COLO829 (cell line): ENCODE measurements around the gene TYR.
"Not testable (repeated sequence)": the region's sequence is repeated elsewhere in the genome, so short reads cannot be mapped to it uniquely, and the experiment has no call there.

Source experiments
- DNase-seq: peaks from one replicate; pipeline ENCODE4 v3.0.0; 2012; ENCODE audit warnings: low spot score

Gene TYR

GRCh38 chr11:89177691-89178231 is at the start of gene TYR:
TSS of gene TYR (plus strand) at chr11:89177875. CDS start at chr11:89177954, 79 bp downstream.
- peak; percentile 45 for DNase-seq

GRCh38 chr11:89136606-89137005 is 41.1 kb upstream of the TYR start:
- DNase-seq = no peak

DNA sequence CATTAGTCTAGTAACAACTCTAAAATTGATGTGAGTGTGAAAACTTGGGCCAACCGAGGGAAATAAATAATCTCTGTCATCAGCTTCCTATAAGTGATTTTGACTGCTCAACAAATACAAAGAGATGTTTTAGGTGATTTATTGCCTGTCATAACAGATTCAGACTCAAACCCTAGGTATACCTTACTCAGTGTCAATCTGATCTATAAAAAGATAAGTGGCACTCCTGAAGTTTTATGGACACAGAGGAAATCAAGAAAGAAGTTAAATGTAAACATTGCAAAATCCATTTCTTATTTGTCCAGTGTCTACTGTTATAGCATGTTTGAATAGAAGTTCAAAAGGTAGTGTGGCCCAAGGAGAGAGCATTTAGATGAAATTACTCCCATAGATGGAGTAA is 30.4 kb upstream of the TYR start:
- no peak for DNase-seq

DNA sequence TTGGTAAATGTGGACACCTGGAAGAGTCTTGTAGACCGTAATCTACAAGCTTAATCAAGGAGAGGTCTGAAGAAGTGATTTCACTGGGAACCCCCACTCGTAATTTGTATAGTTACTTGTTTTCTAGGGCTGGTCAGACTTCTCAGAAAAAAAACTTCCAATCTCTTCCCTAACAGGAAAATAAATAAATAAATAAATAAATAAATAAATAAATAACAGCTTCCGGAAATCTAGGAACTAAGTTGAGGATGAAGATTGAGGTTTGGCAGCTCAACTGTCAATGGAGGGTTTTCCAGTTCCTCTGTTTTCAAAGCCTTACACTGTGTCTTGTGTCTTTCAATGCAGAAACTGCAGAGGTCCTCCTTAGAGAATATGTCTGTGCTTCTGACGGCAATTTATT is 17.7 kb upstream of the TYR start:
- no peak for DNase-seq

GRCh38 chr11:89161949-89162348 is 15.7 kb upstream of the TYR start:
- no peak for DNase-seq

GRCh38 chr11:89163686-89164085 is 14.0 kb upstream of the TYR start:
- DNase-seq = no peak

GRCh38 chr11:89168396-89168795 is 9.3 kb upstream of the TYR start:
- DNase-seq = peak; percentile 59

- DNase-seq = peak; percentile 66
These were observed 1.9 kb upstream of the TYR start for GRCh38 chr11:89175796-89176195.

DNA sequence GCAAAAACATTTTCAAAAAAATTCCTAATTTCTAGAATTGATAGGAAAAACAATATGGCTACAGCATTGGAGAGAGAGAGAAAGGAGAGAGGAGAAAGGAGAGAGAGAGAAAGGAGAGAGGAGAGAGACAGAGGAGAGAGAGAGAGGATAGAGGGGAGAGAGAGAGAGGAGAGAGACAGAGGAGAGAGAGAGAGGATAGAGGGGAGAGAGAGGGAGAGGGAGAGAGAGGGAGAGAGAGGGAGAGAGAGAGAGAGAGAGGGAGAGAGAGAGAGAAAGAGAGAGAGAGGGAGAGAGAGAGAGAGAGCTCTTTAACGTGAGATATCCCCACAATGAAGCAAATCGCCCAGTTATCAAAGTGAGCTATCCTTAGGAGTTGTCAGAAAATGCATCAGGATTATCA is 737 bp upstream of the TYR start:
- no peak for DNase-seq

GRCh38 chr11:89181111-89181510 is 3.4 kb downstream of the TYR start:
- no peak for DNase-seq

- peak; percentile 31 for DNase-seq
These were observed 5.3 kb downstream of the TYR start for GRCh38 chr11:89182773-89183518.

DNA sequence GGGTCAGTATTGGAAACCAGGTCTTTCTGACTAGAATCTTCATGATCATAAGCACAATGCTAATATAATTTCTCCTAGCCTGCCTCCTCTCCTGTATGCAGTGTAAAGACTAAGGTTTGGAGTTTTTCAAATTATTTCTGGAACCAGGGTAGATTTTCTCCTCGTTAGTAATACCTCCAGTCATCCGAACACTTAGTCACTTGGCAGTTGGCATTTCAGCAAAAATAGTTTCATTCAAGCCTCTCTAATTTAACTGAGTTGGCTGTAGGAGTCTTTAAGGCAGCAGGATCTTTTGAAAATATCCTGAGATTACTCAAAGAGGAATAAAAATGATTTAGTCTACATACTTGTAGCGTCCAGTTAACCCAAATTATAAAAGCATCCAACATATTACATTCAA is 6.3 kb downstream of the TYR start:
- DNase-seq = no peak

DNA sequence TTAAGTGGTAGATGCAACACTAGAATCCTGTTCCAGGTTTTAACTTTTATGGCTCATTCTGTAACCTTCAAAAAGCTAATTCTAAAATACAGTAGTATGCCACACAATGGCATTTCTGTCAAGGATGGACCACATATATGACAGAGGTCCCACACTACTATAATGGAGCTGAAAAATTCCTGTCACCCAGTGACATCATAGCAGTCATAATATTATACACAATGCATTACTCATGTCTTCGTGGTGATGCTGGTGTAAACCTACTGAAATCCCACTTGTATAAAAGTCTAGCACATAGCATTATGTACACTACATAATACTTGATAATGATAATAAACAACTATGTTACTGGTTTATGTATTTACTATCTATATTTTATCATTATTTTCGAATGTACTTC is 12.1 kb downstream of the TYR start:
- DNase-seq = no peak

GRCh38 chr11:89201138-89201537 is 23.5 kb downstream of the TYR start:
- DNase-seq = no peak

DNA sequence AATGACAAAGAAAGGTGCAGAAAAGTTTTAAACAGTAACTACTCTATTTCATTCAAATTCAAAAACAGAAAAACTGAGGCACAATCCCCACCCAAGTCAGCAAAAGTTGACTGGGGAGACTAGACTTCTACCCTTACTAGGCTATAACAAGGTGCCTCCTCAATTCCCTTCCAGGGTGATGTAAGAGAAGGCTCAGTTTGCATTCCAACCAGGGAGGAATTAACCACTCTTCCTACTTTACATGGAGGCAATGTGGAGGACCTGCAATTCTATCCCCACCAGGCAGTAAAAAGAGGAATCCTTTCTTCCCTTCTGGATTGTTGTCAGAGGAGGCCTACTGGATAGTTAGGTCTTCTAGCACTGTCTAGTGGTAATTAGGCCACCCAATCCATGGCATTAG is 26.1 kb downstream of the TYR start:
- no peak for DNase-seq

- no peak for DNase-seq
These were observed 27.7 kb downstream of the TYR start for GRCh38 chr11:89205378-89205777.

DNA sequence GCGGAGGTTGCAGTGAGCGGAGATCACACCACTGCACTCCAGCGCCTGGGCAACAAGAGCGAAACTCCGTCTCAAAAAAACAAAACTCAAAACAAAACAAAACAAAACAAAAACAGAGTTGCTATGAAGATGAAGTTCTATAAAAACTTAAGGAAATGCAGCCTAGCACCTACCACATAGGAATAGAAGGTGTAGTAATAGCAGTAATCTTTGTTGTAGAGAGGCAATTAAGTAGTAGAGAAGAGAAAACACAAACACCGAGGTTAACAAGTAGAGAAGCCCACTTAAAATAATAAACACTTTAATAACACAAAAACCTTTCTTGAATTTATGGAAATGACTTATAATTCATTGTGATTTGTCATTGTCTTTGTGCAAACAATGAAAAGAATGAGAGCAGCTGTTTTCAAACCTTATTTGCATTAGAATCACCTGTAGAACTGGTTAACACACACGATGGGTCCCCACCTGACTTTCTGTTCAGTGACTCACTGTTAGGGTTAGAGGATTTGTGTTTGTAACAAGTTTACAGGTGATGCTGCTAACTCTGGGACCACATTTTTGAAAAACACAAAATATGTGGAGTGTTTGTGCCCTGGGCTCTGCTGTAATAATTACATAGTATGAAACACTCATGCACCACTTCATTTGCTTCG is 43.1 kb downstream of the TYR start:
- no peak for DNase-seq

DNA sequence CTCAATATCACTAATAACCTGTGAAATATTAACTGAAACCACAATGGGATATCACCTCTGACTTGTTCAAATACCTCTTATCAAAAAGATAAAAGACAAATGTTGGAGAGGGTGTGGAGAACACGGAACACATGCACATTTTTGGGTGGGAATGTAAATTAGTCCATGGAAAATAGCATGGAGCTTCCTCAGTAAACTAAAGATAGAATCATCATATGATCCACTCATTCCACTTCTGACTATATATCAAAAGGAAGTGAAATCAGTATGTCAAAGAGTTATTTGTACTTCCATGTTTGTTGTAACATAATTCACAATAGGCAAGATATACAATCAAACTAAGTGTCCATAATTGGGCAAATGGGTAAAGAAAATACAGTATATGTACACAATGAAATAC is 57.4 kb downstream of the TYR start:
- DNase-seq = peak; percentile 12

- no peak for DNase-seq
These were observed 58.3 kb downstream of the TYR start for GRCh38 chr11:89235976-89236375.

DNA sequence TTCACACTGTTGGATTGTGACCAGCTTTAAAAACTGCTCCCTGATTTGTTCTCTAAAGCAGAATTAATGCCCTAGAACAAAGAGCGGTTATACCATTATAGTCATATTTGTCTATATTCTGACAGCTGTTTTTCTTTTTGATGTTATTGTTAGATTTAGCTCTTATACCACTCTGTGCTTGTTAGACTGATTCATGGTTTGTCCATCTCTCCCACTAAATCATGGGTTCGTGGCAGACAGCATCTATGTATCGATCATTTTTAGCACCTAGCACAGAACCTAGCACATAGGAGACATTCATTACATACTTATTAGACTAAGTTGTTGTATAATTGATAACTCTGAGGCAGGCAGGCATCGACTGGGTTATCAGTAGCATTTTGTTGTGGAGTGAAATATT is 69.3 kb downstream of the TYR start:
- DNase-seq = not testable (repeated sequence)

- DNase-seq = peak; percentile 8
These were observed 71.5 kb downstream of the TYR start for GRCh38 chr11:89249196-89249595.

GRCh38 chr11:89261483-89261882 is 83.8 kb downstream of the TYR start:
- not testable (repeated sequence) for DNase-seq

- no peak for DNase-seq
These were observed 90.1 kb downstream of the TYR start for GRCh38 chr11:89267660-89268302.
